Nephron (organoid): ENCODE data around the gene MLLT10.

ENCODE experiments used
- H3K27ac Mint-ChIP-seq, 3 experiments: 2 replicates each; pipeline ENCODE4 v1.8.0; 2020; ENCODE audit warnings: mixed read lengths in 3 of 3, mild to moderate bottlenecking in 2 of 3, moderate library complexity in 1 of 3
- H3K27me3 Mint-ChIP-seq: 2 replicates; pipeline ENCODE4 v1.8.0; 2021; ENCODE audit warnings: low read depth, mild to moderate bottlenecking, moderate library complexity, mixed read lengths
- H3K36me3 Mint-ChIP-seq: 2 replicates; pipeline ENCODE4 v1.8.0; 2020; ENCODE audit warnings: low read depth, mixed read lengths
- H3K4me1 Mint-ChIP-seq: 2 replicates; pipeline ENCODE4 v1.8.0; 2020; ENCODE audit warnings: mixed read lengths
- H3K4me3 Mint-ChIP-seq, 3 experiments: 2 replicates each; pipeline ENCODE4 v1.8.0; 2020; ENCODE audit warnings: mild to moderate bottlenecking in 3 of 3, mixed read lengths in 3 of 3, moderate library complexity in 2 of 3
- H3K9me3 Mint-ChIP-seq: 2 replicates; pipeline ENCODE4 v1.8.0; 2020; ENCODE audit warnings: mixed read lengths
- CTCF ChIP-seq, 3 experiments: fragments of 200-600 bp; sonication (generic); IDR thresholded peaks; one replicate each; pipeline ENCODE4 v1.5.0; 2021; ENCODE audit warnings: antibody characterized with exemption in 3 of 3; ENCODE audit not compliant: unreplicated experiment in 3 of 3

MLLT10 gene

GRCh38 chr10:21742740-21743412, 208.8 kb downstream of the MLLT10 start:
- Mint-ChIP-seq H3K4me1 (peaks cover 4% of the 10 kb centered on the region), H3K4me3 (no peak overlapping the region), H3K27ac (no peak overlapping the region), H3K36me3 (peaks cover 75% of the 10 kb centered on the region), H3K27me3 (no peaks in the 10 kb centered on the region), H3K9me3 (no peaks in the 10 kb centered on the region)
- no peak for TF ChIP-seq CTCF (IDR thresholded peaks at IDR 0.05; ENCODE audit: unreplicated experiment in 3 of 3)

GRCh38 chr10:21744223-21744622, 210.2 kb downstream of the MLLT10 start:
- Mint-ChIP-seq H3K36me3 (peaks cover 69% of the 10 kb centered on the region), H3K9me3 (no peaks in the 10 kb centered on the region), H3K4me1 (no peaks in the 10 kb centered on the region), H3K4me3 (no peak overlapping the region), H3K27me3 (no peaks in the 10 kb centered on the region), H3K27ac (no peak overlapping the region)
- no peak for TF ChIP-seq CTCF (IDR thresholded peaks at IDR 0.05; ENCODE audit: unreplicated experiment in 3 of 3)

- Mint-ChIP-seq H3K4me3 (no peak overlapping the region), H3K9me3 (no peaks in the 10 kb centered on the region), H3K27me3 (no peaks in the 10 kb centered on the region), H3K4me1 (peaks cover 10% of the 10 kb centered on the region), H3K27ac (no peak overlapping the region), H3K36me3 (peaks cover 52% of the 10 kb centered on the region)
- no peak for TF ChIP-seq CTCF (IDR thresholded peaks at IDR 0.05; ENCODE audit: unreplicated experiment in 3 of 3)
Observed at GRCh38 chr10:21746118-21746517, 212.1 kb downstream of the MLLT10 start.

- peaks cover 37% of the 10 kb centered on the region for H3K36me3 Mint-ChIP-seq
- no peak overlapping the region for H3K27ac Mint-ChIP-seq
- H3K4me1 Mint-ChIP-seq = peaks cover 15% of the 10 kb centered on the region
- no peaks in the 10 kb centered on the region for H3K27me3 Mint-ChIP-seq
- no peaks in the 10 kb centered on the region for H3K9me3 Mint-ChIP-seq
- no peak overlapping the region for H3K4me3 Mint-ChIP-seq
- TF ChIP-seq CTCF (IDR thresholded peaks at IDR 0.05; ENCODE audit: unreplicated experiment in 3 of 3) = no peak
Observed at GRCh38 chr10:21747809-21748208, 213.8 kb downstream of the MLLT10 start.

GRCh38 chr10:21749788-21750187, 215.8 kb downstream of the MLLT10 start:
- Mint-ChIP-seq H3K27me3 (no peaks in the 10 kb centered on the region), H3K9me3 (no peaks in the 10 kb centered on the region), H3K4me1 (peaks cover 21% of the 10 kb centered on the region), H3K4me3 (no peak overlapping the region), H3K36me3 (peaks cover 25% of the 10 kb centered on the region), H3K27ac (peak overlapping the region in 1 of 3 experiments; percentile 30)
- TF ChIP-seq CTCF (IDR thresholded peaks at IDR 0.05; ENCODE audit: unreplicated experiment in 3 of 3) = no peak

GRCh38 chr10:21750424-21750823, 216.4 kb downstream of the MLLT10 start:
- no peak for TF ChIP-seq CTCF (IDR thresholded peaks at IDR 0.05; ENCODE audit: unreplicated experiment in 3 of 3)
- Mint-ChIP-seq H3K36me3 (peaks cover 20% of the 10 kb centered on the region), H3K4me1 (peaks cover 21% of the 10 kb centered on the region), H3K4me3 (no peak overlapping the region), H3K9me3 (no peaks in the 10 kb centered on the region), H3K27me3 (no peaks in the 10 kb centered on the region), H3K27ac (no peak overlapping the region)
